Endometrial microvascular endothelial cells (primary cell): Measurements from ENCODE around the gene CPTP. TPM values are rescaled to one million over a fixed set of nuclear protein-coding genes. Genes with fewer than 3 reads are reported as not detected.

Experiments used
- in situ Hi-C: cut with HindIII; loops from 2 replicates; pipeline ENCODE4 v1.10.0; 2017; ENCODE audit warnings: low sequenced_read_pairs, low pct_unique_long_range_greater_than_20kb; ENCODE audit errors: inconsistent ontology term
- total RNA-seq: library from RNA; depleted of rRNA; stranded (reverse); fragments of >200 nt; gene quantifications from one replicate; pipeline ENCODE4 v1.2.3, GENCODE V29; 2015; ENCODE audit errors: inconsistent ontology term

The CPTP gene
- total RNA-seq, 1 donor from 2014 or later: 31.2 TPM

DNA sequence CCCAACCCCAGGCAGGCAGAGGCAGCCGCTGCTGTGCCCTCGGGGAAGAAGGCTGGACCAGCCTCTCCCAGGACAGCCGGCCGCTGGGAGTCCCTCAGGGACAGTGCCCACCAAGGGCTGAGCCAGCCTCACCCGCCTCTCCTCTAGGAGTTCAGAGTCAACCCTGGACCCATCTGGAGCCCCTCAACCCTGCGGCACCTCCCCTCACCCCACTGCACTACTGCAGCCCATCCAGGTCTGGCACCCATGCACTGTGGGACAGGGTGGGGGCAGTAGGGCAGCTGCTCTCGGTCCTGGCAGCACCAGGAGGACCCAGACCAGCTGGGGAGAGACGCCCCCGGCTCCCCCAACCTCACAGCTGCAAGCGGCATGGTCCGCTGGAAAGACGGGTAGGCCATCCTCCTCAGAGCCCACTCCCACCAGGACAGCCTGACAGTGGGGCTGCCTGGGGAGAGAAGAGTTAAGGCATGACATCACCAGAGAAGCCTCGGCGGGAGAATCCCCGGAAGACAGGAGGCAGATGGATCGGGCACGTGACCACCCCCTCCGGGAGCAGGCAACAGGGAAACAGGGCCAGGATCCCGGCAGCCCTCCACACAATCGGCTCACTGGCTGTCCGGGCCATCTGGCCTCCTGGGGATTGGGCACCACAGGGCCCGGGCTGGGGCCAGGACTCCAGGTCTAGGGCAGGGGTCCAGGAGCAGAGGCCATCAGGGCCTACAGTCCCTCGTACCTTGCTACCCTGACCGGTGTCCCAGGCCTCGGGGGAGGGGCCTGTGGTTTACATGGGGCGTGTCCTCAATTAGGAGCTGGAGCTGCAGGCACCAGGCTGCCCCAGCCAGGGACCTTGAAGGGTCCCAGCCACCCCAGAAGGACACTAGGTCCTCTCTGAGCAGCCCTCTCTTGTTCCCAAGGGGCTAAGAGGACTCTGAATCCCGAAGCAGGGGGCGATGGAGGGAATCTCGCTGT, 20.0 kb upstream of the CPTP start:
- in situ Hi-C loops: no loop called here

DNA sequence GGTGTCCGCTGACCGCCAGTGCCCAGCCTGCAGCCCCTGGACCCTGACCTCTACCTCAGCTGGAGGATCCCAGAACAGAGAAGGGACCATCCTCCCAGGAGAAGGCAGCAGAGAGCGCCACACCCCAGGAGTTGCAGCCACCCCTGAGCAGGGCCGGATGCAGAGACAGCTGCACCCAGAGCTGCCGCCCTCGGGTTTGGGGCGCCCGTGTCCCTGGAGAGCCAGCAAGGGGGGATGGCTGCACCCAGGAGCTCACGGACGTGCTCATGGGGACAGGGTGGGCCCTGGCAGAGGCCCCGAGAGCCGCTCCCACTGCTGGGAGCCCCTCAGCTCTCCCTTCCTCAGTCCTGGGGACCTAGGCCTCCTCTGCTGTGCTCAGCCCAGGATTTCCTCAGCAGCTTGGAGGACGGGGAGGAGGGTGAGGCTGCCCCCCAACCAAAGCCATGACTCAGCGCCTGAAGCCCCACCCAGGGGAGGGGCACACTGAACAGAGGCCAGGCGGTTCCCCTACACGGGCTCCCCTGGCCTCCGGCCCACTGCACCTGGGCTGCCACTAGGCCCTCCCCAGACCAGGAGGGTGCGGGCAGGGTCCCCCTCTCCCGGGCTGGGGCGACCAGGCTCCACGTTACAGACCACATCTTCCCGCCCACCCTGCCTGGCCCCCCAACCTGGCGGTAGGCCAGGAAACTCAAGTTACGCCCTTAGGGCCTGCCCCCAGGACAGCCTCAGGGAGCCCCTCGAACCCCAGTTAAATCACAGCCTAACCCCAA, 19.1 kb upstream of the CPTP start:
- in situ Hi-C loops: no loop called here

DNA sequence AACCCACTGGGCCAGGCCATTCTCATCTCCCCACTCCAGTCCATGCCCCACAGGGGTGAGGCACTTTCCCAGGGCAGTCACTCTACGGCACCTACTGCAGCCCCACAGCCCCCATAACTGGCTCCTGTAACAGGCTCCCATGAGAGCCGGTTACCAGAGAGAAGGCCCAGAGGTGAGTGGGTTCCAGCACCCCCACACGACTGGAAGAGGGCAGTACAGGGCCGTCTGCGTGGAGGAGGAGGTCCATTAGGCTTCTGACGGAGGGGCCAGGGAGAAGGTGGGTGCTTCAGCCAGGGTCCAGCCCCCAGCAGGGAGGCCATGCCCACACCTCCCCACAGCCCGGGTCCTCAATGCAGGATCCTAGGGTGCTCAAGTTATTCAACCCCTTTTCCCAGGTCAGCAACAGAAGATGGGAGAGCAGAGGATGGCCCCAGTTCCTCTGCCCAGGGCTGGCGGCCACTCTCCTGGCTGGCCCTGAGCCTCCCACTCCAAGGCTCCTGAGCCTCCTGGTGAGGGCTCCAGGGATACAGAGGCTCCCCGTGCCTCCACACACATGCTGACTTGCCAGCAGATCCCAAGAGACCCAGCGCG, 18.4 kb upstream of the CPTP start:
- in situ Hi-C loops: no loop called here

DNA sequence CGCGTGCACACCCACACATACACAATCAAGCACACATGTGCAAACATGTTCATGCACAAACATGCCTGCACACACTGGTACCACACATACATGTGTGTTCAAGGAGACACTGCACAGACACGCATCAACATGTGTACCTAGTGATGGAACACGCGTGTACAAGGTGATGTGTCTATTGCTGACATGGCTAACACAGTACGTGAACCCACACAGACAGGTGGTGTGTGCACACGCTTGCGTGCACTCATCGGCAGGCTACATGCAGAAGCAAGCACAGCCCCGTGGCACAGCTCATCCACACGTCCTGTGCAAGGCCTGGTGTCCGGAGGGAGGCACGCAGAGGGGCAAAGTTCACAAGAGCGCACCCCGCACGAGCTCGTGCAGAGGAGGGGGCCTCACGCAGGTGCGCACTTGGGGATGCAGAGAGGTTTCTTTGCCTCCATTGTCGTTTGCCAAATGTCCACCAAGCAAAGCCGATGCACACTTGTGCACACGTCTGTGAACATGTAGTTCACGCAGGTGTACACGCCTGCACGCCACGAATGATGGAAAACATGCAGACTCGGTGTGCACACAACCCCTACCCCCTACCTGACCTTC, 17.8 kb upstream of the CPTP start:
- in situ Hi-C loops: no loop called here

DNA sequence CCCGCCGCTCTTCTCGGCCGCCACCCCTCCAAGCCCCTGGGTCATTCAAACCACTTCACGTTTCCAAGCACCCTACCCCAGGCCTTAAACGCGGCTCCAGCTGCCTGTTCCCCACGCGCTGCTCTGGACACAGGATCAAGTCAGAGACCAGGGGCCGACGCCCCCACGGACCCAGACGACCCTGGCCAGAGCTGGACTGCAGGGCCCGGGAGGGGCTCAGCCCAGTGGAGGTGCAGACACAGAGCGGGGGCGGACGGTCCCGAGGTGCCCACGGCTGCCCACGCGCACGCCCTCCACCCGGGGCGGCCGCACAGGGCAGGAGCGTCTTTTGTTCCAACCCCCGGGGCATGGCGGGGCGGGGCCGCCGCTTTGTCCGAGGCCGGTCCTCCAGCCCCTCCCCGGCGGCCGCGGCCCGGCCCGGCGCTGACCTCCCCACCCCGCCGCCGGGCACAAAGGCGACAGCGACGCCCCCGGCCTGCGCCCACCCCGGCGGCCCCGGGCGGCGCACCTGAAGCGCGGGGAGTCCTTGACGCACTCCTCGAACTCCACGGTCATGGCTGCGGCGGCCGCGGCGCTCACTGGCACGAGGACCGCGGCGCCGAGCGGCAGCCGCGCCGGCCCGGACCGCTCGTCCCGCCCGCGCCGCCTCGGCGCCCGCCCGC, 17.2 kb upstream of the CPTP start:
- in situ Hi-C loops: no loop called here

DNA sequence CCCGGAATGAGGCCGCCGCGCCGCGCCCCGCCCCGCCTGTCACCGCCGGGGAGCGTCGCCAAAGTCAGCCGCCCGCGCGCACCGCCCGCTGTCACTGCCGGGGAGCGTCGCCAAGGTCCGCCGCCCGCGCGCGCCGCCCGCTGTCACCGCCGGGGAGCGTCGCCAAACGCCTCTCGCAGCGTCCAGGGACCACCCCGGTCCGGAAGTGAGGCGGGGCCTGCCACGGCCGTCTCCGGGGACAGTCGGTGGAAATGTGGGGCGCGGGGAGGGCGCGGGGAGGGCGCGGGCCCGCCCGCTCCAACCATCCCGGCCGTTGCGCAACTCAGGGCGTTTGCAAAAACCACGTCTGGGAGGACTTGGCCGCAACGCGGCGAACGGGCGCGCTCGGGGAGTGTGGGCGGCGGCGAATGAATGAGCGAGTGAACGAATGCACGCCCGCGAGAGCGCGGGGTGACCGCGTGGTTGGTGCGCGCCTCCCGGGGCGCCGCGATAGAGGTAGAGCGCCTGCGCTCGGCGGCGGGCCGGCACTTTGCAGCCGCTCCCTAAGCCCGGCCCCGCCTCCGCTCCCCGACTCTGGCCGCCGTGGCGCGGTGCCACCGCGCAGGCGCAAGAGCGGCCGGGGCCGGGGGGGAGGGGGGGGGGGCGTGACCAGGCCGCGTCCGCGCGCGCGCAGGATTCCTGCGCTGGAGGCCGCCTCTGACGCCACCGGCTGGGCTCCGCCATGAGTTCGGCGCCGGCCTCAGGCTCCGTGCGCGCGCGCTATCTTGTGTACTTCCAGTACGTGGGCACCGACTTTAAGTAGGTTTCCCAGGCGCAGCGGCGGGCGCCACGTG, 16.5 kb upstream of the CPTP start, which contains the start of the genes ACAP3 and PUSL1:
ACAP3 (minus strand) TSS at position 8 of the 833 bp plus-strand sequence. CDS start 115 bp downstream, outside the sequence.
PUSL1 (plus strand) TSS at position 675 of the 833 bp plus-strand sequence; CDS start at position 722, 47 bp downstream.
- in situ Hi-C loops: no loop called here

DNA sequence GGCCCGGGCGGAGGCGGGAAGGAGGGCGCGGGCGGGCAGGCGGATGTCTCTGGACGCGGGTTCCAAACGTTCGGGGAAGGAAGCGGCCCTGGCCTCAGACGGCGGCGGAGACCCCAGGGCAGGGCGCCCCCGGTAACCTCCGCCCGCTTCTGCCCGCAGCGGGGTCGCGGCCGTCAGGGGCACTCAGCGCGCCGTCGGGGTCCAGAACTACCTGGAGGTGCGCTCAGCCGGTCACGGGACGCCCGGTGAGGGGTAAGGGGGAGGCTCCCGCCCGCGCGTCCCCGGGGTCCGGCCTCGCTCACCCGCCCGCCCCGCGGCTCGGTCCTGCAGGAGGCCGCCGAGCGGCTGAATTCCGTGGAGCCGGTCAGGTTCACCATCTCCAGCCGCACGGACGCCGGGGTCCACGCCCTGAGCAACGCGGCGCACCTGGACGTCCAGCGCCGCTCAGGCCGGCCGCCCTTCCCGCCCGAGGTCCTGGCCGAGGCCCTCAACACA, 15.8 kb upstream of the CPTP start:
- in situ Hi-C loops: no loop called here

DNA sequence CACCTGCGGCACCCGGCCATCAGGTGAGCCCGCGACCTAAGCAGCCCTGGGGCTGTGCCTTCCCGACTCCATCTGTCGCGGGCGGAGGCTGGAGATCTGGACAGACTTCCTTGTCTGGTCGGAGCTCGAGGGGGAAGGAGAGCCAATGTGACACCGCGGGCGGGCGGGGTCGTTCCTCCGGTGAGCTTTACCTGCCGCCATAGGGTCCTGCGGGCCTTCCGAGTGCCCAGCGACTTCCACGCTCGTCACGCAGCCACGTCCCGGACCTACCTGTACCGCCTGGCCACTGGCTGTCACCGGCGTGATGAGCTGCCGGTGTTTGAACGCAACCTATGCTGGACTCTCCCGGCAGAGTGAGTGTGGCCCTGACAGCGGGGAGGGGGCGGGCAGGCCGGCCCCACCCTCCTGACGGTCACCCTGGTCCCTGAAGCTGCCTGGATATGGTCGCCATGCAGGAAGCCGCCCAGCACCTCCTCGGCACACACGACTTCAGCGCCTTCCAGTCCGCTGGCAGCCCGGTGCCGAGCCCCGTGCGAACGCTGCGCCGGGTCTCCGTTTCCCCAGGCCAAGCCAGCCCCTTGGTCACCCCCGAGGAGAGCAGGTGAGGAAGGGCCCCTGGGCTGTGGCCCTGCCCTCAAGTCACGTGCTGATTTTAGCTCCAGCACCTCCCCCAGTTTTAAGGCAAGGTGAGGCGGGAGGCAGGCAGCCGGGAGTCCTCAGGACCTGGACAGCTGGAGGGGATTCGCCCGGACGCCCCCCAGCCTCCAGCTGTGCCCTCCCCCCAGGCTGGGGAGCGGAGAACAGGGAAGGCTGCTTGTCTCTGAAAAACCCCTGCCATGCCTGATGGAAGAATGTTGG, 15.1 kb upstream of the CPTP start:
- in situ Hi-C loops: no loop called here

DNA sequence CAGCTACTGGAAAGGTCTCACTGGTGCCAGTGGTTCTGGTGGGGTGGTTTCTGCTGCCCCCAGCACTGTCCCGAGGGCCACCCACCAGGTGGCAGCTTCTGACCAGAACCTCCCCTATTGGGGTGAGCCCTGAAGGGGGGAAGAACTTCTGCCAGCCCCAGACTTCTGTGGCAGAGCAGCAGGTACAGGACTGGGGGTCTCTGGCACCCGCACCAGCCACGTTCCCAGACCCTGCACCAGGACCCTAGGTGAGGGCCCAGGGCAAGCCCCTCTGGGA, 14.6 kb upstream of the CPTP start:
- in situ Hi-C loops: no loop called here

DNA sequence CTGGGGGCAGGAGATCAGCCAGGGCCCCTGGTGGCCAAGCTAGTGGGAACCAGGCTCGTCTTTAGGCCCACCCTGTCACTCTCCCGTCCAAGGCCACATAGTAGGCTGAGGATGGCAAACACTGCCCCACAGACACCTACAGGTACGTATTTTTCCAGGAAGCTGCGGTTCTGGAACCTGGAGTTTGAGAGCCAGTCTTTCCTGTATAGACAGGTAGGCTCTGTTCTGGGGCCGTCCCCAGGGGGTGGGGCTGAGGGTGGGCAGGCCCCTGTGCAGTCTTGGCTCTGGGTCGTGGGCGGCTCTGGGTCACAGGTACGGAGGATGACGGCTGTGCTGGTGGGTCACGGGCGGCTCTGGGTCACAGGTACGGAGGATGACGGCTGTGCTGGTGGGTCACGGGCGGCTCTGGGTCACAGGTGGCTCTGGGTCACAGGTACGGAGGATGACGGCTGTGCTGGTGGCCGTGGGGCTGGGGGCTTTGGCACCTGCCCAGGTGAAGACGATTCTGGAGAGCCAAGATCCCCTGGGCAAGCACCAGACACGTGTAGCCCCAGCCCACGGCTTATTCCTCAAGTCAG, 14.0 kb upstream of the CPTP start:
- in situ Hi-C loops: no loop called here

DNA sequence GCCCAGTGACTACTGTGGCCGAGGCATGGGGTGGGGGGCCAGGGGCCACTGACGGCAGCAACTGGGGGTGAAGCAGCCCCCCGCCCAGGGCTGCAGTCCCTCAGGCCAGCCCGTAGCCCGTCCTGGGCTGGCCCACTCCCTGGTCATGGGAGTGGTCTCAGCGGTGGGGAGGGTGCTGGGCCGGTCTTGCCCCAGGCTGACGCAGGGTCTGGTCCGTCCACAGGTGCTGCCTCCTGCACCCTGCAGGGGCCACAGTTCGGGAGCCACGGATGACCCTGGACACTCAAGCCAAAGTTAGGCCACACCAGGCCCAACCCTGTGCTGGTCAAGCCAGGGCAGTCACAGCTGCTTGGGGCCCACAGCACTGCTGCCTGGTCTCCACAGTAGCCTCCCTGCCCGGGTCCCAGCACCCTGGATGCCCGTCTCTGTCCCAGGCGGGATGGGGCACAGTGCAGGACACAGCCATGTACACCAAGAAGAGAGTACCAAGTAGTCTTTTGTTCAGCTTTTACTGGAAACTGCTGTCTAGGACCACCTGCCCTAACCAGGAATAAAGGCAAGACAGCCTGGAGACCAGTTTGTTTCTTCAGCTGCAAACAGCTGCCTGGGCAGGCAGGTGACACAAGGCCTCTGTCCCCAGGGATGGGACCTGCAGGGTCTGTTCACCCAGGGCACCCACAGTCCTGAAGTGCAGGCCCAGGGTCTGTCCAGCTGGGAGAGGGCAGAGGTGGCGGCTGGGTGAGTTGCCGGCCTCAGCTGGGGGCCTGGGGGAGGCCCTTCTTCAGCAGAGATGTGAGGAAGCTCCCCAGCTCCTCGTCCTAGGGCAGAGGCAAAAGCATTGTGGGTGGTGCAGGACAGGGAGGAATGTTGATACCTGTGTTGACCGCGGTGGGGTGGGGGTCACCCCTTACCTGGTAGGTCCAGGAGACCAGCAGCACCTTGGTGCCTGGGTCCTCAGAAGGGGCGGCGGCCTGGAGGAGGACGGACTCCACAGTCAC, 13.2 kb upstream of the CPTP start:
- in situ Hi-C loops: no loop called here

DNA sequence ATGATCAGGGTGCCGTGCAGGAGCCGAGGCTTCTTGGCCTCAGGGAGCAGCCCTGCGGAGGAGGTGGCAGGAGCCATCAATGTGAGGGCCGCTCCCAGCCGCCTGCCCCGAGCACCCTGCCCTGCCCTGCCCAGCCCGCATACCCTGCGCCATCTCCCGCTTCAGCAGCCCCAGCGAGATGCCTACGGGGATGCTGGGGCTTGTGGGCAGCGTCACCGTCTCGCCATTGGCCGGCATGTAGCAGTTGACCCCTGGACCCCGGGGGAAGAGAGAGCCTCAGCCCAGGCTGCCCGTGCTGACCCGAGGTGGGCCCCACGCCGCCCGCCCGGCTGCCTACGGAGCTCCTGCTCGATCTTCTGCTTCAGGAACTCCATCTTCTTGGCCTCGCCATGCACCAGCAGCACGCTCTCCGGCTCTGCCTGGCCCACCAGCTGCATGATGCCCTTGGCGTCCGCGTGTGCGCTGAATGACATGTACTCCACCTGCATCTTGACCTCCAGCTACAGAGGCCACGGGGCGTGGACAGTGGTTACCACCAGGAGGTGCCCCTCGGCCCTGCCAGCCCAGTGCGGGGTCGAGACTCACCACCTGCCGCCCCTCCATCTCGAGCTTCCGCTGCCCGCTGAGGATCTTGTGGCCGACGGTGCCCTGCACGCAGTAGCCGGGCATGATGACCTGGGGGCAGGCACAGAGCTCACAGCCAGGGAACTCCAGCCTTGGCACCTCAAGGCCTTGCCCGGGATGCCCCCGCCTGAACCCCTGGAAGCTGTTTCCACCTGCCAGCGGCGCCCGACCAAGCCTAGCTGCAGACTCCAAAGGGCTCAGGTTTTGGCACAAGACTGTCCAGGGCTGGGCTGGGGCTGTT, 11.9 kb upstream of the CPTP start:
- in situ Hi-C loops: no loop called here

DNA sequence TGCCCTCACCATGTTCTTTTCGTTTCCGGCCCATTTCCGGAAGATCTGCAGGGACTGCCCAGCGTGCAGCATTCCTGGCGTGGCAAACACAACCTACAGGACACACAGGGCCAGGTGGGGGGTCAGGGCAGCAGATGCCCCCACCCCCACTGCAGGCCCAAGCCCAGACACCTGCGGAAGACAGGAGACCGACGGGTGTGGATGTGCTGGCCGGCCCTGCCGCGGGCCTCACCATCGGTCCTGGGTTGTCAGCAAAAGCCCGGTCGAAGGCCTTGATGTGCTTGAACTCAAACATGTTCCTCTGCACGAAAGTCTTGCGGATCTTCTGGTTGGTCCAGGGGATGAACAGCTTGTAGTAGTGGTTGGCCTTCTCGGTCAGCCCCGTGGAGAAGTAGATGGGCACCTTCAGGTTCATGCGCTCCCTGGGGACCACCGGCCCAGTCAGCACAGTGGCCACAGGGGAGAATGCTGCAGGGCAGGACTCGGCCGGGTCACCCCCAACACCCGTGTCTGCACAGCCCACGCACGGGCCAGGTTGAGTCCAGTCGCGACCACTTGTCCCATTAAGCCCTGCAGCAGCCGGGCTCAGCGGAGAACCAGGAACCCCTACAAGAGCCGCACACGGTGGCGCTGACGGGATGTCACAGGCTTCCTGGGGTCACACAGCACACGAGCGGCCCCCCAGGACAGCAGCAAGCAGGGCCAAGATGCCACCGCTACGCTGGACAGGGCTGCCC, 10.9 kb upstream of the CPTP start:
- in situ Hi-C loops: no loop called here

DNA sequence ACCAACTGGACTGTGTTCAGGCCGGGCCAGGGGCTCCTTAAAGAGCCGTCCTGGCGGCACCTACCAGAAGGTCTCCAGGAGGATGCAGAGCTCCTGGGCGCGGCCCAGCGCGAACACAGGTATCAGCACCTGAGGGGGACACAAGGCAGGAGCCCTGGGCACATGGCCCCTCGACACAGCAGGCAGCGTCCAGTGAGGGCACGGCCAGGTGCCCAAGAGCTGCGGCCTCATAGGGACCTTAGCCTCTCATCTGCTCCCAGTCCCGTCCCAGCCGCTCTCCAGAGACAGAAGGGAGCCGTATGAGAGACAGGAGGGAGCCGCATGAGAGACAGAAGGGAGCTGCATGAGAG, 10.4 kb upstream of the CPTP start:
- in situ Hi-C loops: no loop called here
